ENCODE data around the gene CD44. TPM values are rescaled to one million over a fixed set of nuclear protein-coding genes. Genes with fewer than 3 reads are reported as not detected.

Gene CD44
- total RNA-seq, 6 experiments from 2014 or later: 12.2 to 64.1 (median 22.9) TPM

DNA sequence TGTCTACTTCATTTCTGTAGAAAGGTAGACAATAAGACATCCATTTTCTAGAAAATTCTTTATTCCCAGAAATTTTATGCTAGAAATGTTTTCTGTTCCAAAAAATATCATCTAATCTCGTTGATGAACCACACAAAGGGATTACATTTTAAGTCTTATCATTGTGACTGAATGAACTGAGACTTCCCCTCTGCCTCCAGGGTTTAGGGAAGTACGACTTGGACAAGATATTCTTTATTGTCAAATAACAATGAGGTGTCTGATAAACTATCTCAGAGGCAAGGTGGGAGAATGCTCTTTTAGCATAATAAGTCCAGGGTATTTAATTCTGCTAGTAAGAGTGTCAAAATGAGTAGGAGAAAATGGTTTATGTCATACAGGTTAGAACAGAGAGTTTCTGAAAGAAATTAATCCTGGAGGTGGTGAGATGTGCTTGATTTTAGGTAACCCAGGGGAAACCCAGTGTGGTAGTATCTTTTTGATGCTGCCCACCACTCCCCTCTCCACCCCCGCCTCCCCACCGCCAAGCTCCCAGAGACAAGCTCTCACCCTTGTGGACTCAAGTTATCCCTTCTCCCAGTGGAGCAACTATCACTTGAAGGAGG lies 100.6 kb downstream of the CD44 start:
- no peak for DNase-seq
- H3K4me1 ChIP-seq: peaks cover 0 to 18% (median 3%) of the 10 kb centered on the region in 4 donors

GRCh38 chr11:35241083-35241482 lies 102.1 kb downstream of the CD44 start:
- no peak for ATAC-seq
- Histone ChIP-seq H3K27ac (no peak overlapping the region), H3K4me1 (peaks cover 0 to 9% (median 3%) of the 10 kb centered on the region in 4 donors), H3K27me3 (no peaks in the 10 kb centered on the region), H3K36me3 (no peaks in the 10 kb centered on the region), H3K9me3 (no peaks in the 10 kb centered on the region), H3K4me3 (no peak overlapping the region)
- no peak for DNase-seq
- TF ChIP-seq, protein P1, sequence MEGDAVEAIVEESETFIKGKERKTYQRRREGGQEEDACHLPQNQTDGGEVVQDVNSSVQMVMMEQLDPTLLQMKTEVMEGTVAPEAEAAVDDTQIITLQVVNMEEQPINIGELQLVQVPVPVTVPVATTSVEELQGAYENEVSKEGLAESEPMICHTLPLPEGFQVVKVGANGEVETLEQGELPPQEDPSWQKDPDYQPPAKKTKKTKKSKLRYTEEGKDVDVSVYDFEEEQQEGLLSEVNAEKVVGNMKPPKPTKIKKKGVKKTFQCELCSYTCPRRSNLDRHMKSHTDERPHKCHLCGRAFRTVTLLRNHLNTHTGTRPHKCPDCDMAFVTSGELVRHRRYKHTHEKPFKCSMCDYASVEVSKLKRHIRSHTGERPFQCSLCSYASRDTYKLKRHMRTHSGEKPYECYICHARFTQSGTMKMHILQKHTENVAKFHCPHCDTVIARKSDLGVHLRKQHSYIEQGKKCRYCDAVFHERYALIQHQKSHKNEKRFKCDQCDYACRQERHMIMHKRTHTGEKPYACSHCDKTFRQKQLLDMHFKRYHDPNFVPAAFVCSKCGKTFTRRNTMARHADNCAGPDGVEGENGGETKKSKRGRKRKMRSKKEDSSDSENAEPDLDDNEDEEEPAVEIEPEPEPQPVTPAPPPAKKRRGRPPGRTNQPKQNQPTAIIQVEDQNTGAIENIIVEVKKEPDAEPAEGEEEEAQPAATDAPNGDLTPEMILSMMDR (IDR thresholded peaks at IDR 0.05): no peak
- intact Hi-C loops (cut with DNase I): loop anchor here in 1 of 2 donors (10.0 kb wide), 2 partner anchors 154 to 316 kb away; no protein-coding TSS in a partner anchor
- 92% methylated on average over 1 of the region's 1 CpG for WGBS (ENCODE audit: insufficient coverage, low coverage, low lambda C conversion rate, missing lambda C conversion rate)

More for the DNA sequence above, 100.6 kb downstream of the CD44 start:
- no peak overlapping the region for H3K4me3 ChIP-seq
- TF ChIP-seq, protein P1 (IDR thresholded peaks at IDR 0.05): no peak
- no peak for TF ChIP-seq POLR2A (IDR thresholded peaks at IDR 0.05)
- H3K9me3 ChIP-seq: no peaks in the 10 kb centered on the region
- intact Hi-C loops (cut with DNase I): loop anchor here in 1 of 2 donors (10.0 kb wide), 2 partner anchors 155 to 315 kb away; no protein-coding TSS in a partner anchor
- H3K27ac ChIP-seq: no peak overlapping the region
- no peaks in the 10 kb centered on the region for H3K36me3 ChIP-seq
- ATAC-seq: no peak
- no peaks in the 10 kb centered on the region for H3K27me3 ChIP-seq
- WGBS (ENCODE audit: insufficient coverage, low coverage, low lambda C conversion rate, missing lambda C conversion rate): 58% methylated on average over 4 of the region's 4 CpGs

GRCh38 chr11:35241531-35241930 lies 102.6 kb downstream of the CD44 start:
- no peak for ATAC-seq
- no peaks in the 10 kb centered on the region for H3K36me3 ChIP-seq
- no peak overlapping the region for H3K27ac ChIP-seq
- no CpG with 5 or more reads among the region's 1 CpG for WGBS (ENCODE audit: insufficient coverage, low coverage, low lambda C conversion rate, missing lambda C conversion rate)
- no peak for DNase-seq
- no peaks in the 10 kb centered on the region for H3K27me3 ChIP-seq
- no peak for TF ChIP-seq POLR2A (IDR thresholded peaks at IDR 0.05)
- TF ChIP-seq, protein P1 (IDR thresholded peaks at IDR 0.05): no peak
- intact Hi-C loops (cut with DNase I): loop anchor here in 1 of 2 donors (10.0 kb wide), 2 partner anchors 153 to 317 kb away; no protein-coding TSS in a partner anchor
- H3K4me3 ChIP-seq: no peak overlapping the region
- H3K9me3 ChIP-seq: no peaks in the 10 kb centered on the region
- peaks cover 0 to 9% (median 3%) of the 10 kb centered on the region in 4 donors for H3K4me1 ChIP-seq

GRCh38 chr11:35242412-35243242 lies 103.7 kb downstream of the CD44 start:
- no peaks in the 10 kb centered on the region for H3K27me3 ChIP-seq
- no peak for DNase-seq
- peaks cover 0 to 9% (median 3%) of the 10 kb centered on the region in 4 donors for H3K4me1 ChIP-seq
- no peaks in the 10 kb centered on the region for H3K9me3 ChIP-seq
- no peak for TF ChIP-seq POLR2A (IDR thresholded peaks at IDR 0.05)
- TF ChIP-seq, protein P1 (IDR thresholded peaks at IDR 0.05): no peak
- intact Hi-C loops (cut with DNase I): loop anchor here in 1 of 2 donors (10.0 kb wide), 2 partner anchors 152 to 318 kb away; no protein-coding TSS in a partner anchor
- no peak overlapping the region for H3K4me3 ChIP-seq
- 77% methylated on average over 3 of the region's 3 CpGs for WGBS (ENCODE audit: insufficient coverage, low coverage, low lambda C conversion rate, missing lambda C conversion rate)
- H3K27ac ChIP-seq: no peak overlapping the region
- ATAC-seq: no peak
- no peaks in the 10 kb centered on the region for H3K36me3 ChIP-seq

Measured in right lobe of liver (tissue), 6 donors.